Natural killer cell treated with Interleukin-12 subunit alpha and Interleukin-12 subunit beta and Interleukin-15 and Interleukin-18, amount 100 ng/mL, for 72 hours (primary cell): Measurements from ENCODE around the gene WDR18. TPM values are rescaled to one million over a fixed set of nuclear protein-coding genes. Genes with fewer than 3 reads are reported as not detected.
A peak's percentile ranks its signal among the peaks of the same experiment; 100 is the strongest.

Experiments
- ATAC-seq, 2 donors: fragments of 150-1000 bp; cut with Tn5 transposase in 1 of 2; sonication (Bioruptor Pico), chemical (Tn5 transposase) in 1 of 2; 2 replicates each; pipeline ENCODE4 v1.10.0; 2021
- DNase-seq: peaks from one replicate; pipeline ENCODE4 v3.0.0; 2022; ENCODE audit warnings: low spot score
- H3K27ac Mint-ChIP-seq, 2 donors: 1 replicate in 1 of 2; 2 replicates in 1 of 2; pipeline ENCODE4 v1.8.0; 2022; ENCODE audit warnings: mixed read lengths in 2 of 2, mild to moderate bottlenecking in 1 of 2, moderate library complexity in 1 of 2
- H3K27me3 Mint-ChIP-seq, 2 donors: 1 replicate in 1 of 2; 2 replicates in 1 of 2; pipeline ENCODE4 v1.8.0; 2022; ENCODE audit warnings: mixed read lengths in 2 of 2
- H3K36me3 Mint-ChIP-seq: one replicate; pipeline ENCODE4 v1.8.0; 2022; ENCODE audit warnings: mixed read lengths
- H3K4me1 Mint-ChIP-seq, 2 donors: 1 replicate in 1 of 2; 2 replicates in 1 of 2; pipeline ENCODE4 v1.8.0; 2022; ENCODE audit warnings: low read depth in 2 of 2, mixed read lengths in 2 of 2, mild to moderate bottlenecking in 1 of 2
- H3K4me3 Mint-ChIP-seq: one replicate; pipeline ENCODE4 v1.8.0; 2022; ENCODE audit warnings: mixed read lengths
- H3K9me3 Mint-ChIP-seq: 2 replicates; pipeline ENCODE4 v1.8.0; 2022; ENCODE audit warnings: mixed read lengths
- total RNA-seq, 2 donors: library from RNA; stranded (reverse); gene quantifications; one replicate each; pipeline ENCODE4 v1.2.3, GENCODE V29; 2022

Gene WDR18
- total RNA-seq, 2 donors from 2014 or later, result 57.8 to 106 TPM

GRCh38 chr19:964761-965694 is 19.1 kb upstream of the WDR18 start:
- DNase-seq, result no peak
- Mint-ChIP-seq H3K4me3 (no peak overlapping the region), H3K27me3 (no peaks in the 10 kb centered on the region), H3K9me3 (no peaks in the 10 kb centered on the region), H3K27ac (no peak overlapping the region), H3K36me3 (no peaks in the 10 kb centered on the region), H3K4me1 (no peaks in the 10 kb centered on the region)
- ATAC-seq, result peak in 1 of 2 donors; percentile 43

DNA sequence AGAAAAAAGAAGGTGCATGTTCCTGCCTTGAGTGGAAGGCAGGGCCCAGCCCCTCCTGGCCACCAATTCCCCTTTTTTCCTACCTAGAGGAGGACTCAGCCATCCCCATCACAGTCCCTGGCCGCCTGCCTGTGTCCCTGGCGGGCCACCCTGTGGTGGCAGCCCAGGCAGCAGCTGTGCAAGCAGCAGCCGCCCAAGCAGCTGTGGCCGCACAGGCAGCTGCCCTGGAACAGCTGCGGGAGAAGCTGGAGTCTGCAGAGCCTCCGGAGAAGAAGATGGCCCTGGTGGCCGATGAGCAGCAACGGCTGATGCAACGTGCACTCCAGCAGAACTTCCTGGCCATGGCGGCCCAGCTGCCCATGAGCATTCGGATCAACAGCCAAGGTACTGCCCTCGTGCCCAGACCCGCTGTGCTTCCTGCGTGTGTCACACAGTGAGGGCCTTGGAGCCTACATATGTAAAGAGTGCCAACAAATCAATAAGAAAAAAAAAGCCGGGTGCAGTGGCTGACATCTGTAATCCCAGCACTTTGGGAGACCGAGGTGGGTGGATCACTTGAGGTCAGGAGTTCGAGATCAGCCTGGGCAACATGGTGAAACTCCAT is 17.6 kb upstream of the WDR18 start:
- ATAC-seq, result no peak
- H3K4me3 Mint-ChIP-seq, result no peak overlapping the region
- DNase-seq, result no peak
- no peaks in the 10 kb centered on the region for H3K9me3 Mint-ChIP-seq
- no peaks in the 10 kb centered on the region for H3K4me1 Mint-ChIP-seq
- H3K27me3 Mint-ChIP-seq, result no peaks in the 10 kb centered on the region
- no peak overlapping the region for H3K27ac Mint-ChIP-seq
- H3K36me3 Mint-ChIP-seq, result peaks cover 5% of the 10 kb centered on the region

DNA sequence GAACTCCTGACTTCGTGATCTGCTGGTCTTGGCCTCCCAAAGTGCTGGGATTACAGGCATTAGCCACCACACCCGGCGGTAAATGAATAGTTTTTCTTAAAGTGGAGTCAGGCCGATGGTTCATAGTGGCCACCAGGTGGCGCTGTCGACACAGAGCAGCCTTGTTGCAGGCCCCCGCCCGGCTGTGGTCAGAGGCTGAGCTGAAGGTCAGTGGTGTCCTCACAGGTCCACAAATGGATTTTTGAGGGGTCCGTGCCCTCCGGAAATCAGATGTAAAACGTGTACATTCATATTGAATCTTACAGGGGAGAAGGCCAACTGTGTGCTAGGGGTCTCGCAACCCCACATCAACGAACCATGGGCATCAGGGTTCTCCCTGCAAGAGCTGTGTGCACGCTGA is 13.4 kb upstream of the WDR18 start:
- Mint-ChIP-seq H3K27ac (peak overlapping the region in 1 of 2 donors; percentile 49), H3K4me3 (no peak overlapping the region), H3K27me3 (no peaks in the 10 kb centered on the region), H3K4me1 (no peaks in the 10 kb centered on the region), H3K9me3 (no peaks in the 10 kb centered on the region), H3K36me3 (peaks cover 5% of the 10 kb centered on the region)
- DNase-seq (no peak), ATAC-seq (no peak)

DNA sequence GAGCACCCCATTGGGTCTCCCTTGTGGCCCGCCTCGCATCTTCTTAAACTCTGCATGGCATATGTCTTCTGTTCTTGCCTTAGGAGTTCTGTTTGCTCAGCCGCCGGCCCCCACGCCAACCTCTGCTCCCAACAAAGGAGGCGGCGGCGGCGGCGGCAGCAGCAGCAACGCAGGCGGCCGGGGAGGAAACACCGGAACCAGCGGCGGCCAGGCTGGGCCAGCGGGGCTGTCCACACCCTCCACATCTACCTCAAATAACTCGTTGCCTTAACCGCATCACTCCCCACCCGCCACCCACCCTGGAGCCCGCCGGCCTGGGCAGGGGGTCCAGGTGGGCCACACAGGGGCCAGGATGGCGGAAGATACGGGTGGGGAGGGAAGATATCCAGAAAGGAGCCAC is 12.3 kb upstream of the WDR18 start:
- H3K4me3 Mint-ChIP-seq, result no peak overlapping the region
- DNase-seq, result no peak
- no peaks in the 10 kb centered on the region for H3K9me3 Mint-ChIP-seq
- H3K36me3 Mint-ChIP-seq, result peaks cover 5% of the 10 kb centered on the region
- H3K27me3 Mint-ChIP-seq, result no peaks in the 10 kb centered on the region
- H3K27ac Mint-ChIP-seq, result no peak overlapping the region
- no peaks in the 10 kb centered on the region for H3K4me1 Mint-ChIP-seq
- no peak for ATAC-seq

DNA sequence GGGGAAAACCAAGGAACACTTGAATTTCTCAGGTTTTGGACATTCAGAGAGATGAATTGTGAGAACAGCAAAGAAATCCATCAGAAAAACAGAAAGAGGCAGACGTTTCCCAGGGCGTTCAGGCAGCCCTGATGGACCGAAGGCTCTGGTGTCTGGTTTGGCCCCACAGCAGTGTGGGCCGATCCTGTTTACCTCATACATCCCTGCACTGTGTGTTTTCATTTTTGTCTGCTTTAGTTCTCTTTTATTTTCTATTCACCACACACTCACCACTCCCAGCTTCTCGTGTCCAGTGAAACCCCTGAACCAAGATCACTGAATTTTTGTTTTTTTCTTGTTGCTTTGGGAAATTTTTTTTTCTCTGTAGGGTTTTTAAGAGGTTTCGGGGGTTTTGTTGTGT is 11.9 kb upstream of the WDR18 start:
- ATAC-seq, result no peak
- H3K36me3 Mint-ChIP-seq, result peaks cover 5% of the 10 kb centered on the region
- no peak for DNase-seq
- H3K9me3 Mint-ChIP-seq, result no peaks in the 10 kb centered on the region
- no peak overlapping the region for H3K27ac Mint-ChIP-seq
- H3K4me1 Mint-ChIP-seq, result no peaks in the 10 kb centered on the region
- no peak overlapping the region for H3K4me3 Mint-ChIP-seq
- H3K27me3 Mint-ChIP-seq, result no peaks in the 10 kb centered on the region

GRCh38 chr19:973726-974563 is 10.2 kb upstream of the WDR18 start:
- ATAC-seq, result no peak
- no peak overlapping the region for H3K4me3 Mint-ChIP-seq
- no peaks in the 10 kb centered on the region for H3K4me1 Mint-ChIP-seq
- H3K27me3 Mint-ChIP-seq, result no peaks in the 10 kb centered on the region
- no peak overlapping the region for H3K27ac Mint-ChIP-seq
- H3K36me3 Mint-ChIP-seq, result peaks cover 5% of the 10 kb centered on the region
- H3K9me3 Mint-ChIP-seq, result no peaks in the 10 kb centered on the region
- no peak for DNase-seq

DNA sequence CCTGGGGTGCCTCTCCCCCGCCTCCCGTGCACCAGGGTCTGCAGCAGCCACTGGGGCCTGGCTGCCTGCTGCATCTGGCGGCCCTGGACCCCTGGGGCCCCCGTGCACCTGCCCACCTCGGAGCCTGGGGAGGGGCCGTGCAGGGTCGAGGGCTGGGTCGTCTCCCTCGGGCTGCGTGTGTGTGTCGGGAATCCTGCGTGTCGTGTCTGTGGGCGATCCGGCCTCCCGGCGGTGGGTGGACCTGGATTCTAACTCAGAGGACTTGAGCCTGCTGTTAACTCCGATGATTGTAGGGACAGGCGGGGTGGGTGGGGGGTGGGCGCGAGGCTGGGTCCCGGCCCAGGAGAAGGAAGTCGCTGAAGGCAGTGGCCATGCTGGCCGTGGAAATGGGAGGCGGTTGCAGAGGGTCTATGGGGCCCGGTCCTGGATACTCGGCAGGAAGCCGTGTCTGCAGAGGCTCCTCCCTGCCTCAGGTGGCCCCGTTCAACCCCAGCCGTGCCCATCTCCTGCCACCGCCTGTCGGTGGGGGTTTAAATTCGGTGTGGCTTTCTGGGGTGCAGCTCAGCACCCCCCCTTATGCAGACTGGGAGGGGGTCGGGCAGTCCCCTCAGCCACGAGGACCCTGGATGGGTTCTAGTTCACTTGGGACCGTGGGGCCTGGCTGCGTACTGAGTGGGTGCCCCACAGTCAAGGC is 9.4 kb upstream of the WDR18 start:
- no peak overlapping the region for H3K27ac Mint-ChIP-seq

GRCh38 chr19:976476-976875 is 7.7 kb upstream of the WDR18 start:
- no peak overlapping the region for H3K27ac Mint-ChIP-seq
- H3K4me1 Mint-ChIP-seq, result no peaks in the 10 kb centered on the region
- no peak overlapping the region for H3K4me3 Mint-ChIP-seq
- ATAC-seq, result no peak
- H3K9me3 Mint-ChIP-seq, result no peaks in the 10 kb centered on the region
- no peaks in the 10 kb centered on the region for H3K36me3 Mint-ChIP-seq
- DNase-seq, result no peak
- H3K27me3 Mint-ChIP-seq, result no peaks in the 10 kb centered on the region

More for the DNA sequence above, 9.4 kb upstream of the WDR18 start:
- Mint-ChIP-seq H3K4me1 (no peaks in the 10 kb centered on the region), H3K9me3 (no peaks in the 10 kb centered on the region), H3K4me3 (no peak overlapping the region), H3K27me3 (no peaks in the 10 kb centered on the region), H3K36me3 (peaks cover 5% of the 10 kb centered on the region)
- ATAC-seq (peak in 1 of 2 donors; percentile 43), DNase-seq (no peak)

DNA sequence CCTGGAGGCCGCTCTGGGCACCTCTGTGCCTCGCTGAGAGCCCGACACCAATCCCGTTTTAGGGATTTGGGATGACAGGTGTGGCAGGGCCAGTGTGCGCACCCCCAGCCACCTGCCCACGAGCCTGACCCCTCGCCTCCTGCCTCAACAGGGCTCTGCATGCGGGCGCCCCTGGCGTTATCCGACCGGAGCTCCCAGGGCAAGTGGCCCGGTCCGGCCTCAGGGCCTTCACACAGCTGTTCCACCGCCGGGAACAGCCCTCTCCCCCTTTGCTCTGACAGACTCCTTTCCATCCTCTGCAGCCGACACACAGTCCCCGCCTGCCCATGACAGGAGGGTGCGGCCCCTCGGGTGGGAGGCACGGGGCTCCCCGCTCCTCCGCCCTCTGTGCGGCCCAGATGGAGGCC is 7.1 kb upstream of the WDR18 start:
- Mint-ChIP-seq H3K9me3 (no peaks in the 10 kb centered on the region), H3K27ac (no peak overlapping the region), H3K4me1 (no peaks in the 10 kb centered on the region), H3K27me3 (no peaks in the 10 kb centered on the region), H3K36me3 (no peaks in the 10 kb centered on the region), H3K4me3 (no peak overlapping the region)
- no peak for ATAC-seq
- DNase-seq, result no peak

GRCh38 chr19:979318-979741 is 4.8 kb upstream of the WDR18 start:
- Mint-ChIP-seq H3K27me3 (no peaks in the 10 kb centered on the region), H3K4me3 (no peak overlapping the region), H3K4me1 (peaks cover 0 to 6% of the 10 kb centered on the region in 2 donors), H3K9me3 (no peaks in the 10 kb centered on the region), H3K27ac (no peak overlapping the region), H3K36me3 (no peaks in the 10 kb centered on the region)
- ATAC-seq, result no peak
- DNase-seq, result no peak

DNA sequence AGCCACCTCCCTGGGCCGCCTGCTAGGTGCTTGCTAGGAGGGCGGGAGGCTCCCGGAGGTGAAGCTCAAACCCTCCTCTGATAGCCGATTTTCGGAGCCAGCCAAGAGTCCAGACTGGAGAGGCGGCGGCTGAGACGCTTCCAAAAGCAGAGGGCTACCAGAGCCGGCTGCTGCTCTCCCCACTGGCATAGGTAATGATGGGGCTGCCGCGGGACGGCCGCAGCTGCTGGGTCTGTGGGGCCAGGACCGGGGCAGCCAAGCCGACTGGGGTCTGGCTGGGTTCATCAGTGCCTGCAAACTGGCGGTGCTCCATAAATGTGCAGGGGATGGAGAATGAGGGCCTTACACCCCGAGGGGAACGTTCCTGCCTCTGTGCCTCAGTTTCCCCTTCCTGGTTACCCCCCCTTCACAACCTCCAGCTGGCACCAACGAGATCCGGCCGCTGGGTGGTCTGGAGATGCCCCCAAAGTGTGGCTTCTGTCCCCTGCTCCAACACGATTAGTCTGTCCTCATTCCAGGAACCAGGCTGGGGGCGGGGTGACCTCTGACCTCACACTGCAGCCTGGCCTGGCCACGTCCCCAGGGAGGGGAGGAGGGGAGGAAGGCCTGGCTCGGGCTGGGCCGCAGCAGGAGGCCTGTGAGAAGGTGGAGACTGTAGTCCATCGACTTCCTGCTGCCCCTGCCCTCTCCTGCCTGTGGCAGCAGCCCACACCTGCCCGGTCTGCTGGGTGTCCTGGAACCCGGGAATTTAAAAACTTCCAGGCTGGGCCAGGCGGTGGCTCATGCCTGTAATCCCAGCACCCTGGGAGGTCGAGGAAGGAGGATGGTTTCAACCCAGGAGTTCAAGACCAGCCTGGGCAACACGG is 3.8 kb upstream of the WDR18 start:
- peaks cover 7 to 12% of the 10 kb centered on the region in 2 donors for H3K4me1 Mint-ChIP-seq
- H3K4me3 Mint-ChIP-seq, result no peak overlapping the region

GRCh38 chr19:982567-983170 is 1.5 kb upstream of the WDR18 start:
- Mint-ChIP-seq H3K27me3 (no peaks in the 10 kb centered on the region), H3K36me3 (no peaks in the 10 kb centered on the region), H3K27ac (no peak overlapping the region), H3K4me1 (peaks cover 7 to 20% of the 10 kb centered on the region in 2 donors), H3K9me3 (no peaks in the 10 kb centered on the region), H3K4me3 (no peak overlapping the region)
- peak; percentile 87 to 88 for ATAC-seq
- DNase-seq, result peak; percentile 82

More for the DNA sequence above, 3.8 kb upstream of the WDR18 start:
- no peak for DNase-seq
- Mint-ChIP-seq H3K9me3 (no peaks in the 10 kb centered on the region), H3K27me3 (no peaks in the 10 kb centered on the region), H3K36me3 (no peaks in the 10 kb centered on the region), H3K27ac (no peak overlapping the region)
- no peak for ATAC-seq
